PFSK-1 (cell line): ENCODE results near the gene MRTFA.

ENCODE experiments used
- FOXP2 ChIP-seq: optimal IDR thresholded peaks from 2 replicates; pipeline ENCODE3; 2011; ENCODE audit warnings: borderline replicate concordance, control low read depth, inconsistent platforms; ENCODE audit not compliant: insufficient read depth; ENCODE audit errors: extremely low read length, extremely low read depth
- POLR2AphosphoS5 ChIP-seq: IDR thresholded peaks from 2 replicates; pipeline ENCODE4 v1.6.1; 2012; ENCODE audit warnings: low read depth, mild to moderate bottlenecking, control low read depth, low read length, moderate library complexity
- REST ChIP-seq, 2 experiments: IDR thresholded peaks; 2 replicates each; pipeline versions ENCODE4 v1.6.1 to v1.8.0; 2011 to 2012; ENCODE audit warnings: low read depth in 2 of 2, low read length in 2 of 2, control low read depth in 1 of 2, inconsistent platforms in 1 of 2, mild to moderate bottlenecking in 1 of 2, moderate library complexity in 1 of 2; ENCODE audit not compliant: insufficient read depth in 1 of 2
- SIN3A ChIP-seq: IDR thresholded peaks from 2 replicates; pipeline ENCODE4 v1.6.1; 2012; ENCODE audit warnings: mild to moderate bottlenecking, low read length, moderate library complexity, borderline replicate concordance; ENCODE audit not compliant: insufficient read depth
- TAF1 ChIP-seq: IDR thresholded peaks from 2 replicates; pipeline ENCODE4 v1.6.1; 2012; ENCODE audit warnings: low read length, control low read depth, borderline replicate concordance; ENCODE audit not compliant: insufficient read depth

Gene MRTFA

GRCh38 chr22:40493441-40493840, 143.1 kb downstream of the MRTFA start:
- TF ChIP-seq FOXP2 (no peak), POLR2AphosphoS5 (no peak), TAF1 (no peak), SIN3A (no peak), REST (IDR thresholded peaks at IDR 0.05; ENCODE audit: insufficient read depth in 1 of 2, low read depth in 2 of 2, low read length in 2 of 2) (no peak)

- TF ChIP-seq TAF1 (no peak), SIN3A (no peak), FOXP2 (no peak), REST (IDR thresholded peaks at IDR 0.05; ENCODE audit: insufficient read depth in 1 of 2, low read depth in 2 of 2, low read length in 2 of 2) (no peak), POLR2AphosphoS5 (no peak)
Measured at GRCh38 chr22:40491990-40492631, 144.4 kb downstream of the MRTFA start.

- no peak for TF ChIP-seq REST (IDR thresholded peaks at IDR 0.05; ENCODE audit: insufficient read depth in 1 of 2, low read depth in 2 of 2, low read length in 2 of 2)
- TF ChIP-seq TAF1 = no peak
- TF ChIP-seq POLR2AphosphoS5 = no peak
- TF ChIP-seq SIN3A = no peak
- no peak for TF ChIP-seq FOXP2
Measured at GRCh38 chr22:40487663-40488249, 148.8 kb downstream of the MRTFA start.

GRCh38 chr22:40486962-40487602, 149.4 kb downstream of the MRTFA start:
- TF ChIP-seq SIN3A (no peak), TAF1 (no peak), REST (IDR thresholded peaks at IDR 0.05; ENCODE audit: insufficient read depth in 1 of 2, low read depth in 2 of 2, low read length in 2 of 2) (no peak), FOXP2 (no peak), POLR2AphosphoS5 (no peak)
